Measurements from ENCODE around the gene HLA-A. TPM values are rescaled to one million over a fixed set of nuclear protein-coding genes. Genes with fewer than 3 reads are reported as not detected.

Gene HLA-A
- polyA plus RNA-seq, 1 donor: 98.6 TPM

DNA sequence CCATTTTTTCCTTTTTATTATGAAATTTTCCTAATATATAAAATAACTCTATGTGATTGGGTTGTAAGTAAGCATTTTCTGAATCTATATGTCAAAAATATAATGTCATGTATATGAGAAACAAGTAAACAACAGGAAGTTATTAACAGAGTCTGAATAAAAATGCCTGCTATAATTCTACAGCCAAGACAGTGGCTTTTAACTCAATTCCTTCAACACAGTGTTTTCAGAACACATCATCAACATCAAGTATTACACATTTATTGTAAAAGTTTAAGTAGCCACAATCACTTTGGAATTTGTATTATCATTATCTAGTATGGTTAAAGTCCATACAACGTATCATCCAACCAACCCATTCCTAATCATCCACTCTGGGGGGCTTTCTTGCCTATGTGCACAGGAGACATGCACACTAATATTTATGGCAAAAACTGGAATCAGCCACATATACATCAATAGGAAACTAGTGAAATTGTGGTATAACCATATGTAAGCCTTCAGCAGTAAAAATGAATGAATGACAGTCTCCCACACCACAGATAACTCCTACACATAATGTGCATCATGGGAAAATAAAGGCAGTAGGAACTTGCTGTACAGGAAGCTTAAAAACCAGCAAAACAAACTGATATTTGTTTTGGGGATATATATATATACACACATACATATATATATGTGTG lies 6.9 kb upstream of the HLA-A start:
- no peak for DNase-seq (ENCODE audit: low read depth)

DNA sequence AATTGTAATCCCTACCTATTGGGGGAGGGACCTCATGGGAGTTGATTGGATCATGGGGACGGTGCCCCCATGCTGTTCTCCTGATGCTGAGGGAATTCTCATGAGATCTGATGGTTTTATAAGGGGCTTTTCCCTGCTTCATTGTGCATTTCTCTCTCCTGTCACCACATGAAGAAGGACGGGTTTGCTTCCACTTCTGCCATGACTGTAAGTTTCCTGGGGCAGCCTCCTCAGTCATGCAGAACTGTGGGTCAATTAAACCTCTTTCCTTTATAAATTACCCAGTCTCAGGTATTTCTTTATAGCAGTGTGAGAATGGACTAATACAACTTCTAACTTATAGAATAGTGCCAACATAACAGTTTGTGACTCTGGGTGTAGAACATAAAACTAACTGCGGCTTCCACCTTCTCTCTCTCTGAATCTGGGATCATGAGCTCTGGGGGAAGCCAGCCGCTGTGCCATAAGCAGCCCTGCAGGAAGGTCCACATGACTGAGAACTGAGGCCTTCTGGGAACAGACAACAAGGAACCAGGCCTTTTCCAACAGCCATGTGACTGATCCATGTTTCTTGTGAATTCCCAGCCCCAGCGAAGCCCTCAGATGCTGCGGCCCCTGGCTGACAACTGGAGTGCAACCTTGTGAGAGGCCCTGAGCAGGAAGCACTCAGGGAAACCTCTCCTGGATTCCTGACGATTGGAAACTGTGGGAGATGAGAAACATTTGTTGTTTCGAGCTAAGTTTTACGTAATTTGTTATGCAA lies 3.4 kb upstream of the HLA-A start:
- no peak for DNase-seq (ENCODE audit: low read depth)

DNA sequence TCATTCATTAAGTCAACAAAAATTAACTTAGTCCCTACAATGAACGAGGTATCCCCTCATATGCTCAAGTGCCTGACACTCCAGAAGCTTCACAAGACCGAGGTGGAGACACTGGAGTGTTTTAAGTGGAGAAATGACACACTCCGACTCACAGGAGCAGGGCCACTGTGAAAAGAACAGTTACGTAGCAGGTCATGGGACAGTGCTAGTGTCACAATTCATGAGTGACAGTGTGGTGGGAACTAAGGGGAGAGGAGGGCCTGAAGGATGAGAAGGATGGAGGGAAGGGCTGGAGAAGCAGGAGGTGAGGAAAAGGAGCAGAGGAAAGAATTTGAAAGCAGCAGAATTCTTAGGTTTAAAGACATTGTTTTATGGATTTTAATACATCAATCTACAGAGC lies 1.3 kb upstream of the HLA-A start:
- no peak for DNase-seq (ENCODE audit: low read depth)

DNA sequence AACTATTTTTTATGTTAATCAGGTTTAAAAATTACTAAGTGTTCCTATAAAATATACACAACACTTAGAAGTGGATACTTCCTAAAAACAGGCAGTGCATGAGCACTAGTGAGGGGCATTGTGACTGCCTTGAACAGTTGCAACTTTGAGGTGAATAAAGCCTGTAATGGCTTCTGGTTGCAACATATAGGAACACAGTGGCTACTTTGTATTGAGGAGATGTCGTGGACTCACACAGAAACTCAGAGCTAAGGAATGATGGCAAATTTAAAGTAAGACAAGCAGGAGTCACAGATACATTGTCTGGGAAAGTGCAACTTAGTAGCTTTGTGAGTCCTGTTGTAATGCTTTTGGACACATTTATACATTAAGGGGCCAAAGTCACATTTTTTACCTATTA lies 861 bp upstream of the HLA-A start:
- DNase-seq (ENCODE audit: low read depth): no peak

DNA sequence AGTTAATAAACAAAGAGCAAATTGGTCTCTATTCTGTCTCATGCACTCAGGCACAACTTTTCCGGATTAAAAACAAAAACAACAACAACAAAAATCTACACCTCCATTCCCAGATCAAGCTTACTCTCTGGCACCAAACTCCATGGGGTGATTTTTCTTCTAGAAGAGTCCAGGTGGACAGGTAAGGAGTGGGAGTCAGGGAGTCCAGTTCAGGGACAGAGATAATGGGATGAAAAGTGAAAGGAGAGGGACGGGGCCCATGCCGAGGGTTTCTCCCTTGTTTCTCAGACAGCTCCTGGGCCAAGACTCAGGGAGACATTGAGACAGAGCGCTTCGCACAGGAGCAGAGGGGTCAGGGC lies 437 bp upstream of the HLA-A start:
- DNase-seq (ENCODE audit: low read depth): no peak

DNA sequence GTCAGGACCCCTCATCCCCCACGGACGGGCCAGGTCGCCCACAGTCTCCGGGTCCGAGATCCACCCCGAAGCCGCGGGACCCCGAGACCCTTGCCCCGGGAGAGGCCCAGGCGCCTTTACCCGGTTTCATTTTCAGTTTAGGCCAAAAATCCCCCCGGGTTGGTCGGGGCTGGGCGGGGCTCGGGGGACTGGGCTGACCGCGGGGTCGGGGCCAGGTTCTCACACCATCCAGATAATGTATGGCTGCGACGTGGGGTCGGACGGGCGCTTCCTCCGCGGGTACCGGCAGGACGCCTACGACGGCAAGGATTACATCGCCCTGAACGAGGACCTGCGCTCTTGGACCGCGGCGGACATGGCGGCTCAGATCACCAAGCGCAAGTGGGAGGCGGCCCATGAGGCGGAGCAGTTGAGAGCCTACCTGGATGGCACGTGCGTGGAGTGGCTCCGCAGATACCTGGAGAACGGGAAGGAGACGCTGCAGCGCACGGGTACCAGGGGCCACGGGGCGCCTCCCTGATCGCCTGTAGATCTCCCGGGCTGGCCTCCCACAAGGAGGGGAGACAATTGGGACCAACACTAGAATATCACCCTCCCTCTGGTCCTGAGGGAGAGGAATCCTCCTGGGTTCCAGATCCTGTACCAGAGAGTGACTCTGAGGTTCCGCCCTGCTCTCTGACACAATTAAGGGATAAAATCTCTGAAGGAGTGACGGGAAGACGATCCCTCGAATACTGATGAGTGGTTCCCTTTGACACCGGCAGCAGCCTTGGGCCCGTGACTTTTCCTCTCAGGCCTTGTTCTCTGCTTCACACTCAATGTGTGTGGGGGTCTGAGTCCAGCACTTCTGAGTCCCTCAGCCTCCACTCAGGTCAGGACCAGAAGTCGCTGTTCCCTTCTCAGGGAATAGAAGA lies 978 bp downstream of the HLA-A start:
- DNase-seq (ENCODE audit: low read depth): no peak

DNA sequence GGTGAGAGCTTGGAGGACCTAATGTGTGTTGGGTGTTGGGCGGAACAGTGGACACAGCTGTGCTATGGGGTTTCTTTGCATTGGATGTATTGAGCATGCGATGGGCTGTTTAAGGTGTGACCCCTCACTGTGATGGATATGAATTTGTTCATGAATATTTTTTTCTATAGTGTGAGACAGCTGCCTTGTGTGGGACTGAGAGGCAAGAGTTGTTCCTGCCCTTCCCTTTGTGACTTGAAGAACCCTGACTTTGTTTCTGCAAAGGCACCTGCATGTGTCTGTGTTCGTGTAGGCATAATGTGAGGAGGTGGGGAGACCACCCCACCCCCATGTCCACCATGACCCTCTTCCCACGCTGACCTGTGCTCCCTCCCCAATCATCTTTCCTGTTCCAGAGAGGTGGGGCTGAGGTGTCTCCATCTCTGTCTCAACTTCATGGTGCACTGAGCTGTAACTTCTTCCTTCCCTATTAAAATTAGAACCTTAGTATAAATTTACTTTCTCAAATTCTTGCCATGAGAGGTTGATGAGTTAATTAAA lies 3.0 kb downstream of the HLA-A start:
- no peak for DNase-seq (ENCODE audit: low read depth)

DNA sequence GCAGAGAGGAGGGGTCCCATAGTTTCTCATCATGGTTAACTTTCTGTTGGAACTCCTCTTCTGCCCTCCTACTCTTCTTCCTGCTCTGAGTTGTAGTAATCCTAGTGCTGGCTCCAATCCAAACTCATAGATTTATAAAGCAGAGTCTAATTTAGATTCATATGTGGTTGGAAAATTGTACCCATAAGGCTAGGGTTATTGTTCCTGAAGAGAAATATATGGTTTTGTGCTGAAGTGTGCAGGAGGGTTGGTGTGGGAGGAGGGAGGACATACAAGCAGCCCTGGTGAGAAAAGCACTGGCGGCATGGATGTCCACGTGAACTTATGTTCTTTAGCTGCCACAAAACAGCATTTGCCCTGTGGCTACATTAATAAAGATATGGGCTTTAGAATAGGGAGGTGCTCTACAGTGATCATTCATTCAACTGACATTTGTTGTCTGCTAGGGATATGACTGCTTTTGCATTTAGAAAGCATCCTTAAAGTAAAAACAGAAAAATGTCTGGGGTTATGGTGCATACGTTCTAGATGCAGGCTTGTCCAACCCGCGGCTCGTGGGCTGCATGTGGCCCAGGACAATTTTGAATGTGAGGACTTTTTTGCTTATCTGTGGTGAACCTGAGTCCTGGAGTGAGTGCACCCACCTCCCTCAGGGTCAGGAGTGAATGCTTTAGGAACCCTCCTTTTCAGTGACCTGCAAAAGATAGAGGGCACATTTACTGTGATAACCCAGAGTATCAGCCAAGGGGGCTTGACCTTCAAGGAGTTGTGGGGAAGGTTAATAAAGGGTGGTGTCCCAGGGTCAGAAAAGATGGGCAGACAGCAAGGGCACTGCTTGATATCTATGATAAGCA lies 4.1 kb downstream of the HLA-A start:
- no peak for DNase-seq (ENCODE audit: low read depth)

DNA sequence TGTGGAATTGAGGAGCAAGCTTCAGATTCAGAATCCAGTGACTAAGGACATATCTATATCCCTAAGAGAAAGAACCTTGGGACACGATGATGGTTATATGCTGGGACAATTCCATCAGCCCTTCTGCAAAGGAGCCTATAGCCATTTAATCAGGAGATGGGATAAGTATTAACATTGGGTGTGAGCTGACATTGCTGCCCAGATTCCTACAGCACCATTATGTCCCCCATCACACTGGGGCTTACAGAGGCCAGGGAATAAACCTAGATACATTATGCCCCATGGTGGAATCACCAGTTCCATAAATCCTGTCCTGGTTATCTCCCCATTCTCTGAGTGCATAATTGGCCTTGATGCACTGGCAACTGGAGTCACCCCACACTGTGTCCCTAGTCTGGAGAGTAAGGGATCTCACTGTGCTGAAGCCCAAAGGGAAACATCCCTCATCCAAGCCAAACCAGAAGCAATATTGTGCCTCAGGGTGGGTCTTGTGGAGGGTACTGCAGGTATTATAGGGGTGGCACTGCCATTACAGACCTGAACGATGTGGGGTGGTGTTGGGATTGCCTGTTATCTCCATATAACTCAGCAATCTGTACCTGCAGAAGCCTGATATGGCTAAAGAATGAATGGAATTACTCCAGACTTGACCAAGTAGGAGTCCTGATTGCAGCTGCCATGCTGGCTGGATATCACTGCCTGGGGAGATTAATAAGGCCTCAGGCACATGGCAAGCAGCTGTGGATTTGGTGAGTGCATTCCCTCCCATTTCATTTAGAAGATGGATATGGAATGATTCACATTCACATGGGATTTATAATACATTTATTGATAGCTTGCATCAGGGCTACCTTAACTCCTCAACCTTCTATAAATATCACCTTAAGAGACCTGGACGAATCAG lies 5.0 kb downstream of the HLA-A start:
- DNase-seq (ENCODE audit: low read depth): no peak

DNA sequence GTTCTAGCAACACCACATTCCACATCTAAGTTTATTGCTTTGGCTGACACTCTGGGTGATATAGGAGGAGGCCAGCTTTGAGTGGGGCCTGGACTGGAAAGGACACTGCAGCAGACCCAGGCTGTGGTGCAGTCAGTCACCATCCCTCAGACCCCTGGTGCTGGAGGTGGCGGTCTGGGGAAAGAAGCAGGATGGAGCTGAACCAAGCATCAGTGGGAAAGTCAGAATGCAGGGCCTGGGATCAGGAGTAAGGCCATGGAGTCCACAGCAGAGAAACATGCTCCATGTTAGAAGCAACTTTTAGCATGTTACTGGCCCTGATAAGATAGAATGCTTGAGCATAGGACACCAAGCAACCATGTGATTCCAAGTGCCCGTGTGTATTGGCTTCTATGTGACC lies 5.9 kb downstream of the HLA-A start:
- no peak for DNase-seq (ENCODE audit: low read depth)

DNA sequence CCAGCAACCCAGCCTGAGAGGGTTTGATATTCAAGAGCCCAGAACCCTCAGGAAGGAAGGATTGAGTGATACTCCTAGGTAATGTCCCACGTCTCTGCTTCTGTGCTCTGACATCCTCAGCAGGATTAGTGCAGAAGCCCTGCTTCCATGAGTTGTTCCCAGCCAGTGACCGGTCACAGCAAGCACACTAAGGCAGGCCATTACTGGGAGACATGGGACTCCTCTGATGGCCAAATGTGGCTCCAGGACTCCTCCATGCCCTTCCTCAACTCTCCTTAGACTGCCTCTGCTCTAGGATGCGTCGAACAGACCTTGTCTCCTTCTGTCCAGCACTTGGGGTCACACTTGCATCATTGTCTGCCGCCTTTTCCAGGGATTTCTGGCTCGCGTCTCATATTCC lies 7.6 kb downstream of the HLA-A start:
- no peak for DNase-seq (ENCODE audit: low read depth)

DNA sequence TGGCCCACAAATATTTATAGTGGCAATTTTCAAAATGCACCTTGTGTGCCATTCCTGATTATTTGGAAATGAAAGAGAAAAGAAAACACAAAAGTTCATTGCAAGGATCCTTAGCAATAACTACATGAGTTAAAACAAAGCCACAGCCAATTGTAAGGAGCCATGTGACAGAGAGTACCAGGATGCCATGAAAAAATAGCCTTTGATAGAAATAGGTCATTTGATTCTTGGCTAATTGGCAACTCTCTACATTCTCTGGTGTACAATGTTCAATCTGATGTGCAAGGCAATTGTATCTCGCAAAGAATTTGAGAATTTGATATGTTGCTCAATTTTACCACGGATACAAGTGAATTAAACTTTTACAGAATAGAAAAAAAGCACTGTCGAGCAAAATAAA lies 9.6 kb downstream of the HLA-A start:
- no peak for DNase-seq (ENCODE audit: low read depth)

DNA sequence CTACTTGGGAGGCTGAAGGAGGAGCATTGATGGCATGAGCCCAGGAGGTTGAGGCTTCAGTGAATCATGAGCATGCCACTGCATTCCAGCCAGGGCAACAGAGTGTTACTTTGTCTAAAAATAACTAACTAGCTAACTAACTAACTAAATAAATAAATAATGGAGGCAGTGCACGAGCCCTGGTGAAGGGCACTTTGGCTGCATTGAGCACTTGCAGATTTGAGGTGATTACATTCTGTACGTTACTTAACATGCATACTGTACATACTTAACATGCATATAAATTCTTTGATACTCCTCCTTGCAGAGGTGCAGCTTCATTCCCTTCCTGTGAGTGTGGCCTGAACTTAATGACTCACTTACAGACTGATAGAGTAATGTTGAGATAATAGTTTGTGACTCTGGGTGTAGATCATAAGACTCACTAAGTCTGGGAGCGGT lies 10.7 kb downstream of the HLA-A start:
- DNase-seq (ENCODE audit: low read depth): no peak

DNA sequence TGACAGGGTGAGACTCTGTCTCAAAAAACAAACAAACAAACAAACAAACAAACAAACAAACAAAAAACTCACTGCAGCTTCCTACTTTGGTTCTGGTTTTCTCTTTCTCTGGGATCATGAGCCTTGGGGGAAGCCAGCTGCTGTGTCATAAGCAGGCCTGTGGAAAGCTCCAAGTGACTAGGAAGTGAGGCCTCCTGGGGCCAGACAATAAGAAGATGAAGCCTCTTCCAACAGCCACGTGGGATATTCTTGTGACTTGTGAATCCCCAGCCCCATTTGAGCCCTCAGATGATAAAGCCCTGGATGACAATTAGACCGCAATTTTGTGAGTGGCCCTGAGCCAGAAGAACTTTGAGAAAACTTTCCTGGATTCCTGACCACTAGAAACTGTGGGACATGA lies 11.4 kb downstream of the HLA-A start:
- DNase-seq (ENCODE audit: low read depth): no peak

DNA sequence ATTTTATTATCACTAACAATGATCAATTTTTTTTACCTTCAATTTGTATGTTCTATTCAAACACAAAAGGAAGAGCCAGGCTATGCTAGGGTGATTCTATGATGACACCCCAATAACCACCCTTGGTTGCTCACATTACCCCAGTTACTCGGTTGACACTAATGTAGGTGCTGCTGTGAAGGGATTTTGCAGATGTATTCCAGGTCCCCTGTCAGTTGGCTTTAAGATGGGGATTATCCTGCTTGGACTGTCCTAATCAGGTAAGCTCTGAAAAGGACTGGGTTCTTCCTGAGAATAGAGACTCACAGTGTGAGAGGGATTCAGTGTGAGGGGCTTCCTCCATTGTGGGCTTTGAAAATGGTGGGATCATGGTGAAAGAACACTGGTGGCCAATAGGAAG lies 11.9 kb downstream of the HLA-A start:
- DNase-seq (ENCODE audit: low read depth): no peak

DNA sequence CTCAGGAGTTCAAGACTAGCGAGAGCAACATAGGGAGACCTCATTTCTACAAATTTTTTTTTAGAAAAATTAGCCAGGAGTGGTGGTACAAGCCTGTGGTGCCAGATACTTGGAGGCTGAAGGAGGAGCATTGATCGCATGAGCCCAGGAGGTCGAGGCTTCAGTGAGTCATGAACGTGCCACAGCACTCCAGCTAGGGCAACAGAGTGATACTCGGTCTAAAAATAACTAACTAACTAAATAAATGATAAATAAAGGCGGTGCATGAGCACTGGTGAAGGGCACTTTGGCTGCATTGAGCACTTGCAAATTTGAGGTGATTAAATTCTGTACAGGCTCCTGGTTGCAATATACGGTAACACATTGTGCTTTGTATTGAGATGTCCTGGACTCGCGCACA lies 13.5 kb downstream of the HLA-A start:
- DNase-seq (ENCODE audit: low read depth): no peak

DNA sequence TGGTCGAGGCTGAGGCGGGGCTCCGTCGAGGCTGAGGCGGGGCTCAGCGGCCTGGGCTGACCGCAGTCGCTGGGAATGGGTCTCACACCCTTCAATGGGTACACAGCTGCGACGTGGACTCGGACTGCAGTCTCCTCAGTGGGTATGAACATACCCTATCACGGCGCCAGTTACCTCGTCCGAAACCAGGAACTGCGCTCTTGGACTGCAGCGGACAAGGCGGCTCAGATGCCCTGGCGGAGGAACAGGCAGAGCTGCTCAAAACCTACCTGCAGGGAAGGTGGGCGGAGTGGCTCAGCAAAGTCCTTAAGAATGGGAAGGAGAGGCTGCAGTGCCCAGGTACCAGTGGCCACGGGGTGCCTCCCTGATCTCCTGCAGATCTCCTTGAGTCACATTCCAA lies 14.2 kb downstream of the HLA-A start:
- no peak for DNase-seq (ENCODE audit: low read depth)

DNA sequence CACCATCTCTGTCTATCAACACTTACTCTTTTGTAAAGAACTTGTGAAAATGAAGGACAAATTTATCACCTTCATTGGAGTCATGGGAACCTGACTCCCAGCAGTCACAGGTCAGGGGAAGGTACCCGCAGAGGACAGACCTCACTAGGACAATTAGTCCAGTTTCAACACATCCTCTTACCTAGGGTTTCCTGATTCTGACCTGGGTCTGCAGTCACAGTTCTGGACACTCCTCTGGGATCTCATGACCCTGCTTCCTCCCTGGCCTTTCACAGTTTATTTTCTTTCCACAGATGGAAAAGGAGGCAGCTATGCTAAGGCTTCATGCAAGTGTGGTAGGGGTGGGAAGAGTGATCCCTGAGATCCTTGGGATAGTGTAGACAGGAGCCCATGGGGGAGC lies 15.7 kb downstream of the HLA-A start:
- no peak for DNase-seq (ENCODE audit: low read depth)

DNA sequence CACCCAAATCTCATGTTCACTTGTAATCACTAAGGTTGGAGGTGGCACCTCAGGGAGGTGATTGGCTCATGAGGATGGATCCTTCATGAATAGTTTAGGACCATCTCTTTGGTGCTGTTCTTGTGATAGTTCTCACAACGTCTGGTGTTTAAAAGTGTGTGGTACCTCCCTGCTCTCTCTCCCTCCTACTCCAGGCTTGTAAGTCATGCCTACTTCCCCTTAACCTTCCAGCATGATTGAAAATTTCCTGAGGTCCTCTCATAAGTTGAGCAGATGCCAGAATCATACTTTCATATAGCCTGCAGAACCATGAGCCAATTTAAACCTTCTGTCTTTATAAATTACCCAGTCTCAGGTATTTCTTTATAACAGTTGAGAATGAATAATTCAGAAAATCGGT lies 16.6 kb downstream of the HLA-A start:
- DNase-seq (ENCODE audit: low read depth): no peak

DNA sequence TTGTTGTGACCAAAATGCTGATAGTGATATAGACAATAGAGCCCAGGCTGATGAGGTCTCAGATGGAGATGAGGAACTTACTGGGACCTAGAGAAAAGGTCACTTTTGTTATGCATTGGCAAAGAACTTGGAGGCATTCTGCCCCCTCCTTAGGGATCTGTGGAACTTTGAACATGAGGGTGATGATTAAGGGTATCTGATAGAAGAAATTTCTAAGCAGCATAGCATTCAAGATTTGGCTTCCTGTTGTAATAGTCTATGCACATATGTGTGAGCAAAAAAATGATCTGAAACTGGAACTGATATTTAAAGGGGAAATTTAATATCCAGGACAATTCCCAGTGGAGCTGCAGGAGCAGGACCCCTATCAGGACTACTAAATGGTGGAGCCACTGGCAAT lies 17.1 kb downstream of the HLA-A start:
- DNase-seq (ENCODE audit: low read depth): no peak

Measured in forelimb muscle (tissue), 1 donor.